Heart left ventricle (tissue), 16 donors: ENCODE results near the gene NSMCE1. TPM values are rescaled to one million over a fixed set of nuclear protein-coding genes. Genes with fewer than 3 reads are reported as not detected.

ENCODE experiments used
- ATAC-seq, 4 donors: fragments of 200-7000 bp; cut with Tn5 transposase; one replicate each; pipeline ENCODE4 v1.9.1; 2020 to 2022; ENCODE audit warnings: moderate library complexity in 4 of 4, mild to moderate bottlenecking in 3 of 4, moderate number of reproducible peaks in 1 of 4
- DNase-seq, 5 donors: peaks; one replicate each; pipeline ENCODE4 v3.0.0-alpha.2; 2020
- H3K27ac ChIP-seq, 12 donors: fragments of 200-600 bp; sonication (generic) in 4 of 12; one replicate each; pipeline versions ENCODE4 v1.5.0 to v1.8.0; 2016 to 2022; ENCODE audit warnings: mild to moderate bottlenecking in 2 of 12
- H3K27me3 ChIP-seq, 9 donors: fragments of 200-600 bp; sonication (generic) in 2 of 9; one replicate each; pipeline versions ENCODE4 v1.5.1 to v1.8.0; 2016 to 2022; ENCODE audit warnings: mild to moderate bottlenecking in 3 of 9
- H3K36me3 ChIP-seq, 9 donors: fragments of 200-600 bp; sonication (generic) in 2 of 9; one replicate each; pipeline versions ENCODE4 v1.5.0 to v1.8.0; 2018 to 2022; ENCODE audit warnings: mild to moderate bottlenecking in 2 of 9
- H3K4me1 ChIP-seq, 12 donors: fragments of 200-600 bp; sonication (generic) in 4 of 12; one replicate each; pipeline versions ENCODE4 v1.5.0 to v1.8.0; 2016 to 2022; ENCODE audit warnings: mild to moderate bottlenecking in 3 of 12
- H3K4me3 ChIP-seq, 12 donors: fragments of 200-600 bp; sonication (generic) in 4 of 12; one replicate each; pipeline versions ENCODE4 v1.5.0 to v1.8.0; 2017 to 2022; ENCODE audit warnings: mild to moderate bottlenecking in 9 of 12, moderate library complexity in 4 of 12
- H3K9me3 ChIP-seq, 12 donors: fragments of 200-600 bp; sonication (generic) in 4 of 12; one replicate each; pipeline versions ENCODE4 v1.5.0 to v1.8.0; 2016 to 2022; ENCODE audit warnings: mild to moderate bottlenecking in 1 of 12
- CTCF ChIP-seq, 12 donors: fragments of 200-600 bp; sonication (generic) in 4 of 12; IDR thresholded peaks; one replicate each; pipeline versions ENCODE4 v1.5.0 to v1.8.0; 2018 to 2022; ENCODE audit warnings: antibody characterized with exemption in 12 of 12, mild to moderate bottlenecking in 5 of 12
- POLR2A ChIP-seq, 2 donors: fragments of 450-650 bp; IDR thresholded peaks; one replicate each; pipeline ENCODE4 v1.6.1; 2017; ENCODE audit warnings: antibody characterized with exemption in 2 of 2, mild to moderate bottlenecking in 2 of 2, moderate library complexity in 2 of 2
- WGBS, 4 donors: extraction: QIAGEN DNeasy Blood & Tissue Kit in 2 of 4; methylation state at CpG; one replicate each; pipeline versions ENCODE4 v1.1.5 to v1.1.7; 2013 to 2018; 5-methylcytosine and 5-hydroxymethylcytosine counted together
- intact Hi-C, 10 donors: fragments of 100-400 bp; cut with DNase I; formaldehyde crosslinking; loops; one replicate each; pipeline versions ENCODE4 v1.11.1 to v1.14.2; 2022
- polyA plus RNA-seq, 2 donors: library from polyadenylated mRNA; stranded (reverse); fragments of 200-250 nt; gene quantifications; one replicate each; pipeline ENCODE4 v1.2.3, GENCODE V29; 2013
- total RNA-seq, 9 donors: library from RNA; depleted of rRNA in 2 of 9; stranded (reverse); fragments of >200 nt in 2 of 9; fragmentation: NEBNext Ultra II Directional in 3 of 9; extraction: Animal tissue kit (Norgen Biotek cat#: 25700) in 3 of 9; gene quantifications; one replicate each; pipeline versions ENCODE4 v1.1.0 to v1.2.4, GENCODE V29; 2016 to 2023
- donor health status: ischemic (EF 13 %, LVEDD 7.1; RV severe dilation, severe dysfunction).
- donor health status: healthy with polysubstance abuse.
- donor health status: DM: no; HTN: yes; CAD: no.
- donor health status: DM: no; HTN: no; CAD: no.
- donor health status: ischemic (EF 25% LVEDD 6.9; RV normal size, moderate dysfunction).
- donor health status: ischemic (EF 25% LVEDD 5.7; RV mildly dilated, moderate dysfunction).
- donor health status: healthy.
- donor health status: DM: yes; HTN: yes; CAD: no.
- donor health status: ischemic (EF 35%, LVEDD 5.7; RV mildly dilated, moderate dysfunction).
- donor health status: nonischemic (EF 11% LVEDD 7.7; RV severe dilation, severe dysfunction).
- donor health status: DM: yes; HTN: yes; CAD: no.
- donor health status: PGD.
- donor health status: ischemic (EF 29% LVEDD 5.4; RV normal size, mild dysfunction).
- donor health status: nonischemic (EF 23%, LVEDD 6.1; RV moderate dilation, normal function).

Gene NSMCE1
- total and polyA plus RNA-seq, 11 donors = 29.6 to 48.7 (median 37.1) TPM

- no peak for DNase-seq
- 86 to 93% (median 89%) methylated on average over 8 of the region's 8 CpGs for WGBS, 4 donors
- peaks cover 0 to 9% (median 0%) of the 10 kb centered on the region in 12 donors for H3K4me1 ChIP-seq
- H3K36me3 ChIP-seq = no peaks in the 10 kb centered on the region
- peaks cover 0 to 7% (median 0%) of the 10 kb centered on the region in 12 donors for H3K9me3 ChIP-seq
- H3K4me3 ChIP-seq = no peak overlapping the region
- intact Hi-C loops = loop anchor here in 5 of 10 donors (5.0 kb wide), 2 partner anchors 186 to 276 kb away; no protein-coding TSS in a partner anchor
- no peaks in the 10 kb centered on the region for H3K27me3 ChIP-seq
- TF ChIP-seq CTCF (IDR thresholded peaks at IDR 0.05) (no peak), POLR2A (IDR thresholded peaks at IDR 0.05) (no peak)
- H3K27ac ChIP-seq = no peak overlapping the region
- no peak for ATAC-seq
Measured at GRCh38 chr16:27181019-27181790, 87.4 kb downstream of the NSMCE1 start.

GRCh38 chr16:27179500-27180072 is 89.0 kb downstream of the NSMCE1 start:
- WGBS, 4 donors = 16 to 20% (median 18%) methylated on average over 13 of the region's 13 CpGs
- ATAC-seq (peak; percentile 79 to 98 (median 96)), DNase-seq (peak; percentile 83 to 91 (median 86))
- Histone ChIP-seq H3K4me3 (no peak overlapping the region), H3K27me3 (no peaks in the 10 kb centered on the region), H3K27ac (no peak overlapping the region), H3K9me3 (peaks cover 0 to 7% (median 0%) of the 10 kb centered on the region in 12 donors), H3K4me1 (peaks cover 0 to 9% (median 0%) of the 10 kb centered on the region in 12 donors), H3K36me3 (no peaks in the 10 kb centered on the region)
- intact Hi-C loops = loop anchor here (1.0 to 10.0 kb wide), 8 partner anchors 185 to 278 kb away; no protein-coding TSS in a partner anchor
- TF ChIP-seq CTCF (IDR thresholded peaks at IDR 0.05) (peak; percentile 85 to 97 (median 93)), POLR2A (IDR thresholded peaks at IDR 0.05) (no peak)

- Histone ChIP-seq H3K27me3 (no peaks in the 10 kb centered on the region), H3K4me3 (no peak overlapping the region), H3K27ac (no peak overlapping the region), H3K9me3 (peaks cover 0 to 5% (median 0%) of the 10 kb centered on the region in 12 donors), H3K36me3 (no peaks in the 10 kb centered on the region), H3K4me1 (peaks cover 0 to 21% (median 0%) of the 10 kb centered on the region in 12 donors)
- DNase-seq (no peak), ATAC-seq (no peak)
- no peak for TF ChIP-seq POLR2A (IDR thresholded peaks at IDR 0.05)
- no peak for TF ChIP-seq CTCF (IDR thresholded peaks at IDR 0.05)
- intact Hi-C loops = loop anchor here in 2 of 10 donors (5.0 to 10.0 kb wide), 2 partner anchors 188 to 280 kb away; no protein-coding TSS in a partner anchor
- 80 to 87% (median 82%) methylated on average over 12 to 13 of the region's 13 CpGs for WGBS, 4 donors
Measured at GRCh38 chr16:27177031-27177774, 91.4 kb downstream of the NSMCE1 start.
